SK-N-SH (cell line): ENCODE measurements around the gene EMP2. TPM values are rescaled to one million over a fixed set of nuclear protein-coding genes. Genes with fewer than 3 reads are reported as not detected.

Experiments used
- CTCF ChIA-PET: fragments of 300-600, 350-600 bp; formaldehyde crosslinking; extraction: SDS; loops from one replicate; lab custom pipeline; 2021; lab: Yijun Ruan, JAX
- POLR2A ChIA-PET: fragments of 350-600 bp; sonication (Branson Sonifier 250); formaldehyde crosslinking; extraction: SDS; loops from one replicate; lab custom pipeline; 2020; ENCODE audit warnings: antibody characterized with exemption, inconsistent platforms; lab: Yijun Ruan, JAX
- DNase-seq: peaks from one replicate; pipeline ENCODE4 v3.0.0; 2012
- H2AFZ ChIP-seq: fragments of 200-600 bp; sonication (generic); 2 replicates; pipeline ENCODE4 v1.8.1; 2016; ENCODE audit warnings: antibody characterized with exemption, mild to moderate bottlenecking, low read depth
- H3F3A ChIP-seq: fragments of 200-600 bp; sonication (generic); replicated peaks from 2 replicates; pipeline ENCODE3; 2016; ENCODE audit warnings: antibody characterized with exemption, mild to moderate bottlenecking; ENCODE audit not compliant: insufficient read depth
- H3K27ac ChIP-seq, 2 experiments: fragments of 200-500 bp in 1 of 2; fragments of 200-600 bp in 1 of 2; sonication (Bioruptor generic) in 1 of 2; sonication (generic), shearing (Covaris generic) in 1 of 2; 2 replicates each; pipeline versions ENCODE4 v1.5.1 to v1.6.1; 2014 to 2016; ENCODE audit warnings: low read depth in 2 of 2, inconsistent platforms in 1 of 2, low read length in 1 of 2, mild to moderate bottlenecking in 1 of 2, mixed read lengths in 1 of 2
- H3K27me3 ChIP-seq: fragments of 200-600 bp; sonication (generic), shearing (Covaris generic); 2 replicates; pipeline ENCODE4 v1.6.1; 2016; ENCODE audit warnings: mixed run types; ENCODE audit not compliant: insufficient read depth
- H3K36me3 ChIP-seq, 2 experiments: fragments of 200-500 bp in 1 of 2; fragments of 200-600 bp in 1 of 2; sonication (Bioruptor generic) in 1 of 2; sonication (generic) in 1 of 2; replicated peaks in 1 of 2; 2 replicates each; pipeline versions ENCODE3 to v1.5.1; 2014 to 2016; ENCODE audit warnings: low read length in 1 of 2, mild to moderate bottlenecking in 1 of 2; ENCODE audit not compliant: insufficient read depth in 2 of 2, control insufficient read depth in 1 of 2
- H3K4me1 ChIP-seq, 2 experiments: fragments of 200-500 bp in 1 of 2; fragments of 200-600 bp in 1 of 2; sonication (Bioruptor generic) in 1 of 2; sonication (generic), shearing (Covaris generic) in 1 of 2; 2 replicates each; pipeline versions ENCODE4 v1.5.1 to v1.6.1; 2014 to 2016; ENCODE audit warnings: low read depth in 1 of 2, low read length in 1 of 2, mixed run types in 1 of 2; ENCODE audit not compliant: insufficient read depth in 2 of 2, control insufficient read depth in 1 of 2
- H3K4me2 ChIP-seq: fragments of 200-600 bp; sonication (generic), shearing (Covaris generic); 2 replicates; pipeline ENCODE4 v1.6.1; 2017; ENCODE audit warnings: mixed run types
- H3K4me3 ChIP-seq, 2 experiments: fragments of 200-500 bp in 1 of 2; fragments of 200-600 bp in 1 of 2; sonication (Bioruptor generic) in 1 of 2; sonication (generic), shearing (Covaris generic) in 1 of 2; 2 replicates each; pipeline versions ENCODE4 v1.5.1 to v1.8.1; 2014 to 2016; ENCODE audit warnings: low read depth in 2 of 2, inconsistent platforms in 1 of 2, low read length in 1 of 2, mild to moderate bottlenecking in 1 of 2, mixed read lengths in 1 of 2, moderate library complexity in 1 of 2
- H3K79me2 ChIP-seq: fragments of 200-600 bp; sonication (generic); 2 replicates; pipeline ENCODE4 v1.8.1; 2017; ENCODE audit warnings: mild to moderate bottlenecking; ENCODE audit not compliant: insufficient read depth
- H3K9ac ChIP-seq: fragments of 200-600 bp; sonication (generic); 2 replicates; pipeline ENCODE4 v1.6.1; 2017; ENCODE audit warnings: mixed run types
- H3K9me2 ChIP-seq: fragments of 200-600 bp; sonication (generic); 2 replicates; pipeline ENCODE4 v1.6.1; 2017; ENCODE audit warnings: mixed run types
- H3K9me3 ChIP-seq: fragments of 200-600 bp; sonication (generic); 2 replicates; pipeline ENCODE4 v1.6.1; 2017; ENCODE audit warnings: mixed run types, mild to moderate bottlenecking, moderate library complexity
- H4K20me1 ChIP-seq: fragments of 200-600 bp; sonication (generic); 2 replicates; pipeline ENCODE4 v1.6.1; 2017; ENCODE audit warnings: mild to moderate bottlenecking, mixed run types; ENCODE audit not compliant: insufficient read depth
- CHD2 ChIP-seq: fragments of 150-350 bp; IDR thresholded peaks from 2 replicates; pipeline ENCODE4 v1.6.1; 2018; ENCODE audit warnings: low read length; ENCODE audit not compliant: partially characterized antibody
- ELF1 ChIP-seq: IDR thresholded peaks from 2 replicates; pipeline ENCODE4 v1.4.0; 2012
- EP300 ChIP-seq, 2 experiments: IDR thresholded peaks; 2 replicates each; pipeline versions ENCODE4 v1.4.0 to v1.6.1; 2012; ENCODE audit warnings: borderline replicate concordance in 1 of 2, low read depth in 1 of 2, low read length in 1 of 2
- EZH2phosphoT487 ChIP-seq: fragments of 200-600 bp; sonication (generic); IDR thresholded peaks from 2 replicates; pipeline ENCODE4 v1.6.1; 2017; ENCODE audit warnings: low read depth, mixed run types, mild to moderate bottlenecking, antibody characterized with exemption, moderate library complexity, borderline replicate concordance
- FOXM1 ChIP-seq: IDR thresholded peaks from 2 replicates; pipeline ENCODE4 v1.4.0; 2012; ENCODE audit warnings: low read depth, mild to moderate bottlenecking
- GABPA ChIP-seq: IDR thresholded peaks from 2 replicates; pipeline ENCODE4 v1.4.0; 2012; ENCODE audit warnings: low read depth, mild to moderate bottlenecking
- GATA2 ChIP-seq: sonication (generic); formaldehyde crosslinking; IDR thresholded peaks from 2 replicates; pipeline ENCODE4 v1.5.0; 2020; ENCODE audit warnings: mild to moderate bottlenecking, missing genetic modification reagents
- JUND ChIP-seq: IDR thresholded peaks from 2 replicates; pipeline ENCODE4 v1.4.0; 2012
- MXI1 ChIP-seq: IDR thresholded peaks from 2 replicates; pipeline ENCODE4 v1.6.1; 2012; ENCODE audit warnings: mild to moderate bottlenecking, low read depth, low read length, improper control_type of control experiment
- NRF1 ChIP-seq: IDR thresholded peaks from 2 replicates; pipeline ENCODE4 v1.6.1; 2012; ENCODE audit warnings: low read depth, mild to moderate bottlenecking, low read length
- POLR2AphosphoS5 ChIP-seq: IDR thresholded peaks from 2 replicates; pipeline ENCODE4 v1.6.1; 2012; ENCODE audit warnings: low read depth, low read length
- RFX5 ChIP-seq: IDR thresholded peaks from 2 replicates; pipeline ENCODE4 v1.6.1; 2012; ENCODE audit warnings: mild to moderate bottlenecking, improper control_type of control experiment, low read length
- SMC3 ChIP-seq: IDR thresholded peaks from 2 replicates; pipeline ENCODE4 v1.6.1; 2012; ENCODE audit warnings: low read depth, low read length, improper control_type of control experiment
- TAF1 ChIP-seq: IDR thresholded peaks from 2 replicates; pipeline ENCODE4 v1.6.1; 2012; ENCODE audit warnings: low read depth, mild to moderate bottlenecking, low read length, moderate library complexity, borderline replicate concordance
- WGBS: methylation state at CpG from one replicate; pipeline ENCODE4 v1.1.6; 2017; ENCODE audit warnings: low lambda C conversion rate; 5-methylcytosine and 5-hydroxymethylcytosine counted together
- polyA plus RNA-seq, 3 experiments: library from polyadenylated mRNA; depleted of rRNA; stranded (reverse); fragments of >200 nt; gene quantifications; 2 replicates each; pipeline ENCODE4 v1.2.3, GENCODE V29; 2012
- TF ChIP-seq, protein P1 (sequence below): IDR thresholded peaks from 2 replicates; pipeline ENCODE4 v1.4.0; 2012; ENCODE audit warnings: low read depth
- TF ChIP-seq, protein P2 (sequence below): fragments of 150-350 bp; IDR thresholded peaks from 2 replicates; pipeline ENCODE4 v1.6.1; 2017; ENCODE audit warnings: antibody characterized with exemption, low read length, low read depth, borderline replicate concordance
- TF ChIP-seq, protein P3 (sequence below): IDR thresholded peaks from 2 replicates; pipeline ENCODE4 v1.4.0; 2012; ENCODE audit warnings: low read depth, borderline replicate concordance

EMP2 gene
- polyA plus RNA-seq, 1 of the 3 experiments (the other 2 are of a cell fraction), result 4.3 TPM

DNA sequence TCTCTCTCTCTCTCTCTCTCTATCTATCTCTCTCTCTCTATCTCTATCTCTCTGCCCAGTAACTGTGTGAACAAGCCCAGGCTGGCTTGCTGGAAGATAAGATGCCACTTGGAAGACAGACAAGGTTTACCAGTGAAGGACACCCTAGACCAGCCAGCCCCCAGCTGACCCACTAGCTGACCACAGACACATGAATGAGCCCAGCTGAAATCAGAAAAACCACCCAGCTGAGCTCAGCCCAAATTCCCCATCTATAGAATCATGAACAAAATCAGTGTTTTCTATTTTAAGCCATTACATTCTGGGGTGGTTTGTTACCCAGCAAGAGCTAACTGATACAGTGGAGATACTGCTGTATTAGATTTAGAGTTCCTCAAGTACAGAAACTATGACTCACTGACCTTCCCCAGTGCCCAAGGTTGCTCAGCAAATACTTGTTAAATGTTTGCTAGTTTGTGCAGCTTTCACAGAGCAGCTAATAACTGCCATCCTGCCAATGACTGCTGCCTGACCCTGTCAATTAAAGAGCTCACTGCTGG lies 18.0 kb downstream of the EMP2 start:
- POLR2A ChIA-PET, result no interaction called here
- TF ChIP-seq NRF1 (no peak), GATA2 (CRISPR knock-in tag) (no peak), MXI1 (no peak), TAF1 (no peak), SMC3 (no peak)
- TF ChIP-seq, protein P1, sequence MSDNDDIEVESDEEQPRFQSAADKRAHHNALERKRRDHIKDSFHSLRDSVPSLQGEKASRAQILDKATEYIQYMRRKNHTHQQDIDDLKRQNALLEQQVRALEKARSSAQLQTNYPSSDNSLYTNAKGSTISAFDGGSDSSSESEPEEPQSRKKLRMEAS, result no peak
- TF ChIP-seq, all 33 proteins: peak for 0
- CTCF ChIA-PET, result interaction anchor here (1.2 kb wide), 2 partner anchors 10 to 19 kb away, joined by 3 read pairs; no protein-coding TSS in a partner anchor

DNA sequence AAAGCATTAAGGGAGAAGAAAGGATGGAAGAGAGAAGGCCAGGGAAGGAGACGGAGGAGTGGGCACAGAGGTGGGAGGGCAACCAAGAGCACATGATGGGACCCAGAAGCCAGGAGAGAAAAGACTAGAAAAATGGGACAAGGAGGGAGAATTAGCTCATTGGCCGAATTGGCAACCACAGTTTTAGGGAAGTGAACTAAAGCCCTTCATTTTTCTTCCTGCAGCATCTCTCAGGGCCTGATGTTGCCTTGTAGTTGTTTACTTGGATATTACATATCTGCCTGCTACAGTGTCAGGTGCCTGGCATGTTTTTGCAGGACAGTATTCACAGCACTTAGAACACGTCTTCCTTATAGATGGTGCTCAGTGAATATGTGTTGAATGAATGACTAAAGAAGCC lies 19.0 kb downstream of the EMP2 start:
- TF ChIP-seq EZH2phosphoT487 (no peak), MXI1 (no peak), POLR2AphosphoS5 (no peak), GABPA (no peak), RFX5 (no peak), JUND (no peak), ELF1 (no peak), EP300 (IDR thresholded peaks at IDR 0.05; ENCODE audit: borderline replicate concordance in 1 of 2, low read depth in 1 of 2, low read length in 1 of 2) (no peak), NRF1 (no peak), TAF1 (no peak), FOXM1 (no peak), CHD2 (no peak)
- TF ChIP-seq, protein P2, sequence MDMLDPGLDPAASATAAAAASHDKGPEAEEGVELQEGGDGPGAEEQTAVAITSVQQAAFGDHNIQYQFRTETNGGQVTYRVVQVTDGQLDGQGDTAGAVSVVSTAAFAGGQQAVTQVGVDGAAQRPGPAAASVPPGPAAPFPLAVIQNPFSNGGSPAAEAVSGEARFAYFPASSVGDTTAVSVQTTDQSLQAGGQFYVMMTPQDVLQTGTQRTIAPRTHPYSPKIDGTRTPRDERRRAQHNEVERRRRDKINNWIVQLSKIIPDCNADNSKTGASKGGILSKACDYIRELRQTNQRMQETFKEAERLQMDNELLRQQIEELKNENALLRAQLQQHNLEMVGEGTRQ, result no peak
- TF ChIP-seq, protein P3, sequence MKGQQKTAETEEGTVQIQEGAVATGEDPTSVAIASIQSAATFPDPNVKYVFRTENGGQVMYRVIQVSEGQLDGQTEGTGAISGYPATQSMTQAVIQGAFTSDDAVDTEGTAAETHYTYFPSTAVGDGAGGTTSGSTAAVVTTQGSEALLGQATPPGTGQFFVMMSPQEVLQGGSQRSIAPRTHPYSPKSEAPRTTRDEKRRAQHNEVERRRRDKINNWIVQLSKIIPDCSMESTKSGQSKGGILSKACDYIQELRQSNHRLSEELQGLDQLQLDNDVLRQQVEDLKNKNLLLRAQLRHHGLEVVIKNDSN, result no peak
- TF ChIP-seq, all 33 proteins: peak for 0
- H3K79me2 ChIP-seq, result no peaks in the 10 kb centered on the region
- no peak overlapping the region for H2AFZ ChIP-seq
- H3K9me2 ChIP-seq, result no peaks in the 10 kb centered on the region
- no peaks in the 10 kb centered on the region for H3K9me3 ChIP-seq
- no peak overlapping the region for H3K9ac ChIP-seq
- peaks cover 0 to 7% of the 10 kb centered on the region in 2 experiments; a peak in 1 of 4 replicates for H3K4me1 ChIP-seq
- no peaks in the 10 kb centered on the region for H3K27me3 ChIP-seq
- ChIA-PET POLR2A (no interaction called here), CTCF (interaction anchor here (0.7 kb wide), 1 partner anchor 171 kb away, joined by 3 read pairs; no protein-coding TSS in a partner anchor)
- 86% methylated on average over 3 of the region's 3 CpGs for WGBS
- no peak for DNase-seq
- H3K4me2 ChIP-seq, result no peak overlapping the region
- H3K36me3 ChIP-seq, result no peaks in the 10 kb centered on the region
- no peak overlapping the region for H3K4me3 ChIP-seq
- no peaks in the 10 kb centered on the region for H3F3A ChIP-seq
- H4K20me1 ChIP-seq, result no peaks in the 10 kb centered on the region
- H3K27ac ChIP-seq, result no peak overlapping the region

More for the DNA sequence above, 18.0 kb downstream of the EMP2 start:
- H3K4me3 ChIP-seq, result no peak overlapping the region
- no peaks in the 10 kb centered on the region for H3K9me2 ChIP-seq
- H4K20me1 ChIP-seq, result no peaks in the 10 kb centered on the region
- H3K9me3 ChIP-seq, result no peaks in the 10 kb centered on the region
- no peak overlapping the region for H3K27ac ChIP-seq
- H3K36me3 ChIP-seq, result no peaks in the 10 kb centered on the region
- H3F3A ChIP-seq, result no peaks in the 10 kb centered on the region
- H3K4me1 ChIP-seq, result peaks cover 0 to 7% of the 10 kb centered on the region in 2 experiments; a peak in 1 of 4 replicates
- H3K27me3 ChIP-seq, result no peaks in the 10 kb centered on the region
- H2AFZ ChIP-seq, result no peak overlapping the region
- H3K9ac ChIP-seq, result no peak overlapping the region
- no peaks in the 10 kb centered on the region for H3K79me2 ChIP-seq
- H3K4me2 ChIP-seq, result no peak overlapping the region
- DNase-seq, result no peak
